Activated T-cell treated with anti-CD3 and anti-CD28 coated beads for 1 hour (primary cell): ENCODE data around the gene ZFAND2A.
"Not testable (repeated sequence)": the region's sequence is repeated elsewhere in the genome, so short reads cannot be mapped to it uniquely, and the experiment has no call there.

ENCODE experiments used
- DNase-seq: peaks from one replicate; pipeline ENCODE4 v3.0.0-alpha.2; 2020; ENCODE audit warnings: low read depth

ZFAND2A gene

DNA sequence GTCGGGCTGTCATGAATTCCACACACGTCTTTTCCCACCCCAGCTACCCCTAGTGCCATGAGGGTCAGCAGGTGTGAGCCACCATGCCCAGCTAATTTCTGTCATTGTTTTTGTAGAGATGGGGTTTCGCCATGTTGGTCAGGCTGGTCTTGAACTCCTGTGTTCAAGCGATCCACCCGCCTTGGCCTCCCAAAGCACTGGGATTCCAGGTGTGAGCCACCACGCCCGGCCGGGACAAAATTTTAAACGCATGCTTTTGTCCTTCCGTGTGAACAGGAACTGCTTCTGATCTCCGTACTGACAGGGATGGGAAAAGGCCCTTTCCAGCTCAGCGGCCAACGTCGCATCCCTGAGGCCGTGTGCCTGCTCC lies 15.6 kb upstream of the ZFAND2A start:
- no peak for DNase-seq

GRCh38 chr7:1174881-1175596 lies 15.0 kb upstream of the ZFAND2A start:
- DNase-seq: no peak

DNA sequence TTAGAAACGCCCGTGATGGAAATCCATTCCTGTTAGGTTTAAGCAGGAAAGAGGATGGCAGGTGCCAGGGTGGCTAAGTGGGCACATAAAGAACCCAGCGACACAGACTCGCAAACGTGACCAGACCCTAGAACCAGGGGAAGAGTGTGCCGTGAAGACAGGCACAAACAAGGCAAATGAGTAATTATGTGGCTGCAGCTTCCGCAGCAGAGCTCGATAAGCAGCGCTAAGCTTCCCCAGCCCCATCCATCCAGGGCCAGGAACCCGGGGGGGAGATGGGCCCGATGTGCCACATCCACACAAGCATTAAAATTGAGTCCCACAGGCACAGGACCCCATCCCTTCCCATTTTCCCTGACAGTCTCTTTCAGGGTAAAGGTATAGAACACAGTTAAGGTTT lies 14.0 kb upstream of the ZFAND2A start:
- DNase-seq: no peak

- no peak for DNase-seq
These were observed 12.9 kb upstream of the ZFAND2A start for GRCh38 chr7:1172666-1173523.

DNA sequence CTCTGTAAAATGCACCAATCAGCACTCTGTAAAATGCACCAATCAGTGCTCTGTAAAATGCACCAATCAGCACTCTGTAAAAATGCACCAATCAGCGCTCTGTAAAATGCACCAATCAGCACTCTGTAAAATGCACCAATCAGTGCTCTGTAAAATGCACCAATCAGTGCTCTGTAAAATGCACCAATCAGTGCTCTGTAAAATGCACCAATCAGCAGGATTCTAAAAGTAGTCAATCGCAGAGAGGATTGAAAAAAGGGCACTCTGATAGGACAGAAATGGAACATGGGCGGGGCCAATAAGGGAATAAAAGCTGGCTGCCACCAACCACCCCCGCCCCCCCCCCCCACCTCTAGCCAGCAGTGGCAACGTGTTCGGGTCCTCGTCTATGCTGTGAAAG lies 11.5 kb upstream of the ZFAND2A start:
- not testable (repeated sequence) for DNase-seq

GRCh38 chr7:1170741-1171501 lies 10.9 kb upstream of the ZFAND2A start:
- DNase-seq: no peak

DNA sequence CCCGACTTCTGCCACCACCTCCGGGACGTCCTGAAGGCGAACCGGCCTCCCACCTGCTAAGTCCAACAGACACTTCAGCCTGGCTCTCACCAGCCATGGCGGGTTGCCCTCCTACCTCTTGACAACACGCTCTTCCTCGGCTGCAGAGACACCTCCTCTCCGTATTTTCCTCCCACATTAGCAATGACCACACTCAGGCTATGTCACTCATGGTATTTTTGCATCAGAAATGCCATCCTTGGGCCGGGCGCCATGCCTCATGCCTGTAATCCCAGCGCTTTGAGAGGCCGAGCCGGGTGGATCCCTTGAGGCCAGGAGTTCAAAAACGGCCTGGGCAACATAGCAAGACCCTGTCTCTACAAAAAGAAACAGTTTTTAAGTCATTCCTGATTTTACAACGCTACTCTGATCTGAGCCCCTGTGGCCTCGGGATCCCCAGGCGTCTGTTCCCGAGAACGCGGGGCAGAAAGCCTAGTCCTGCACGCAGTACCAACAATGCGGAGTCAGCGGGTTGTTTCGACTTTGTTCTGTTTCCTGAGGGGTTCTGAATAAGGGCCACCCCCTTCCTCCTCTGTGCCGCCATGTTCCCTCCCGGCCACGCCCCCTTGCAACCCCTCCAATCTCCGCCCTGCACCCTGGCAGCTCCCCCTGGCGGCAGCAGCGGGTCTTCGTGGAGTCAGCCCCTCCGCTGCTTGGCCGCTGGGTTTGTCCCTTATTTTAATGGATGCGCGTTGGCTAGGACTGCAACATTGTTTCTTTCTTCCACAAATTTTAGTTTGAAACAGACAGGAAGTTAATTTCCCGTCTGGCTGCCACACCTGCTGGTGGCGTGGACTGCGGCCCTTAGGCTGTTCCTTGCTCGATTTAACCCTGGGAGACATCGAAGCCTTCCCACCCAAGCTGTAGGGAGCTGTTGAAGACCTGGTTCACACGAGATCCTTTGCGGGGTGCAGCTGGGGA lies 9.7 kb upstream of the ZFAND2A start:
- DNase-seq: peak; percentile 93

- DNase-seq: no peak
These were observed 8.4 kb upstream of the ZFAND2A start for GRCh38 chr7:1168422-1168821.

- no peak for DNase-seq
These were observed 4.4 kb upstream of the ZFAND2A start for GRCh38 chr7:1164436-1164835.

DNA sequence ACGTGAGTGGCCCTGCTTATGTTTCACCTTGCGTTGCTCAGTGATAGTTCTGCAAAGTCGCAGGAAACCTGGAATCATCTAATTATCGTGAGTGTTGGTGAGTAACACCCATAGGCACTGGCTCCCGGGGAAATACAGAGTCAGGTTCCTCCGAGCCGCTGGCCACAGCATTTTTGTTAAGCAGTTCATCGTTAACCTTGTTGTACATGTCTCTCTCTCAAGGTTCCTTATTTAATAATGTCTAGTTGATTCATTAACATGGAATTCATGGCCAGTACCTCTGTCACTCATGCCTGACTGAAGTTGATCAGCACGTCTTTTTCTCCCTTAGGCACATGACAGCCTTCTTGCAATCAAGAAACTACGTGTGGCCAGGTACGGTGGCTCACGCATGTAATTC lies 3.1 kb upstream of the ZFAND2A start:
- DNase-seq: no peak

- no peak for DNase-seq
These were observed 650 bp upstream of the ZFAND2A start for GRCh38 chr7:1160670-1161021.

DNA sequence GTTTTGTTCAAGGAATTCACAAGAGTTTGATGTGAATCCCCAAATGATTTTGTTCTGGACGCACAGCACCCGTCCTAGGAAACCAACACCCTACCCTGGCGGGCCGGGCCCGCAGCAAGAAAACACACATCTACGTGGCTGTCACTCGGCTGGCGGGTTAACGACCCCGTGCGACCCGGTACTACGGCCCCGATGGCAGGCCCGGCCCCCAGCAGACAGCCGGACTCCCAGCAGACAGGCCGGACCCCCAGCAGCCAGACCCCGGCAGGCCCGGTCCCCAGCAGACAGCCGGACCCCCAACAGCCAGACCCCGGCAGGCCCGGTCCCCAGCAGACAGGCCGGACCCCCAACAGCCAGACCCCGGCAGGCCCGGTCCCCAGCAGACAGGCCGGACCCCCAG lies 765 bp downstream of the ZFAND2A start:
- not testable (repeated sequence) for DNase-seq

- no peak for DNase-seq
These were observed 1.5 kb downstream of the ZFAND2A start for GRCh38 chr7:1158203-1159126.

DNA sequence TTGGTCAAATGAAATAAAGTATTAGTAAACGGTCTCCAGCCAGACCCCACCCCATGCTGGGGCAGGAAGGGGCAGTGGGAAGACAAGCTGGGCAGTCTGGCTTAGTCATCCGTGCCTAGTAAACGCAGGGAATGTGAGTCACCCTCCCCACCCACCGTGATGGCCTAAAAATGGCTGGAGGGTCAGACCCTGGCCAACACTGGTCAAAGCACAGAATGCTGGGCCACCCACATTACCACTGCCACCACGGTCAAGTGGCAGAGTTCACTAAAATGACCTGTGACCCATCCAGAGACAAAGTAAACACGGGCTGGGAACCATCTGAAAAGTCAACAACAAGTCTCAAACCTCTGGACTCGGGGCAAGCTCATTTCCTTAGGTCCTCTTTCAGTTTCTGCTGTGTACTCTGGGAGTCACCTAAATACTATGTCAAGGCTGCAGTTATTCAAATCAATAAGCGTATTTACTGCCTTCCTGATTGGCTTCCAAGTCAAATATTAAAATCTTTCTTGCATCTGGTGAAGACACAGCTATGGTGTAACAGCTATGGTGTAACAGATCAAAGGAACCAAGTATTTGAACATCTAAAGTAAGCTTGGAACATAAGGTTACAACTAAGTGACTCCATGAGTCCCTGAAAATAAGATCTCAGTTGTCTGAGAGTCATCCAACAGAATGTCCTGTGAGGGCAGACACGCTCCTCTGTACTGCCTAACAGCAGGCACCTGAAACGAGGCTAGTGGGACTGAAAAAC lies 3.0 kb downstream of the ZFAND2A start:
- no peak for DNase-seq

DNA sequence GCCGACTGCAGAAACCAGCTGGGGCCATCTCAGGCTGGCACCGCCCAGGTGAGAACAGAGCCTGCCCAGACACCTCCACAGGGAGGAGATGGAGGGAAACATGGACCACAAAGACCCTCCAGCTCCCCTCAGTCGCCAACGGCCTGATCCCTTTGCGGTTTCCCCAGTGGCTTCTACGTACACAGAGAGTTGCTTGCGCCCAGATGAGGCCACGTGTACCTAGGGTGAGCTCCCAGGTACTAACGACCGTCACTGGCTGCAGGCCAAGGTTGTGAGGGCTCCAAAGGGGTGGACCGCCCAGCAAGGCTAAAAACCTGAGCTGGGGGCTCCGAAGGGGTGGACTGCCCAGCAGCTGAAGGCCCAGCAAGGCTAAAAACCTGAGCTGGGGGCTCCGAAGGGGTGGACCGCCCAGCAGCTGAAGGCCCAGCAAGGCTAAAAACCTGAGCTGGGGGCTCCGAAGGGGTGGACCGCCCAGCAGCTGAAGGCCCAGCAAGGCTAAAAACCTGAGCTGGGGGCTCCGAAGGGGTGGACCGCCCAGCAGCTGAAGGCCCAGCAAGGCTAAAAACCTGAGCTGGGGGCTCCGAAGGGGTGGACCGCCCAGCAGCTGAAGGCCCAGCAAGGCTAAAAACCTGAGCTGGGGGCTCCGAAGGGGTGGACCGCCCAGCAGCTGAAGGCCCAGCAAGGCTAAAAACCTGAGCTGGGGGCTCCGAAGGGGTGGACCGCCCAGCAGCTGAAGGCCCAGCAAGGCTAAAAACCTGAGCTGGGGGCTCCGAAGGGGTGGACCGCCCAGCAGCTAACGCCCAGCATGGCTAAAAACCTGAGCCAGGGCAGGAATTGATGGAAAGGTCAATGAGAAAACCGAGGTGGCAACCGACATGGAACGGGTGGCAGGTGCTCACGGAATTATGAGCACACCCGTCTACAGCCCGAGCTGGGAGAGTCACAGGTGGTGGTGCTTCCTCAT lies 3.9 kb downstream of the ZFAND2A start:
- not testable (repeated sequence) for DNase-seq

GRCh38 chr7:1154172-1154739 lies 5.7 kb downstream of the ZFAND2A start:
- no peak for DNase-seq

- DNase-seq: no peak
These were observed 7.5 kb downstream of the ZFAND2A start for GRCh38 chr7:1152492-1152891.
